ENCODE data around the gene ADGRA1.

The ADGRA1 gene

DNA sequence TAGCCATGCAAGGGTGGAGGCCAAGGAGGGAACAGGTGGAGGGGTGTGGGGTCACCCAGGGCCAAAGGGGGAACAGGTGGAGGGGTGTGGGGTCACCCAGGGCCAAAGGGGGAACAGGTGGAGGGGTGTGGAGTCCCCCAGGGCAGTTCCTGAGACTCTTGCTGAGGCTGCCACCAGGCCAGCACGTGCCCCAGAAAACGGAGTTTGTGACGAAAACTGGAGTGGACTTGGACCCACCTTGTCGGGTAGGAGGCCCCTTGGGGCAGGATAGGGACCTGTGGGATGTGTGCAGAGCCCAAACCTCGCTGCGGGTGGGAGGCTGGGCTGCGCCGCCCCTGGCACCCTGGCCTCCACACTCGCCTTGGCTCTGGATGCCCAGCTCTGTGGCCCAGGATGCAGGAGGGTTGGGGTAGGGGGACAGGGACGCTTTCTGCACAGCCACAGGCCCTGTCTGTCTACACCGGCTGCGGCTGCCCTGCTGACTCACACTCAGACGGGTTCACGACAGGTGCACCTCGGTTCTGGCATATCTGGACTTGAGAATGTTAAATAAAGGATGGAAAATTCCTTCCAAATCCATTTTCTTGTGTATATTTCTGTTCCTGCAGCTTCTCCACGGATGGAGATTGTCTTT is 562 bp upstream of the ADGRA1 start:
- no peaks in the 10 kb centered on the region for H3K79me2 ChIP-seq (ENCODE audit: control insufficient read depth, insufficient read depth, low read length, unreplicated experiment)
- H3K27me3 ChIP-seq (ENCODE audit: insufficient read depth, low read length), result peaks cover 85% of the 10 kb centered on the region
- no peak overlapping the region for H3K27ac ChIP-seq (ENCODE audit: low read depth, low read length)
- H2AFZ ChIP-seq (ENCODE audit: low read length, unreplicated experiment), result no peak overlapping the region
- no peaks in the 10 kb centered on the region for H3K36me3 ChIP-seq (ENCODE audit: insufficient read depth, low read length)
- no peak overlapping the region for H3K4me3 ChIP-seq (ENCODE audit: low read depth, low read length)
- no peaks in the 10 kb centered on the region for H3K4me1 ChIP-seq (ENCODE audit: control insufficient read depth, insufficient read depth, low read length, unreplicated experiment)

DNA sequence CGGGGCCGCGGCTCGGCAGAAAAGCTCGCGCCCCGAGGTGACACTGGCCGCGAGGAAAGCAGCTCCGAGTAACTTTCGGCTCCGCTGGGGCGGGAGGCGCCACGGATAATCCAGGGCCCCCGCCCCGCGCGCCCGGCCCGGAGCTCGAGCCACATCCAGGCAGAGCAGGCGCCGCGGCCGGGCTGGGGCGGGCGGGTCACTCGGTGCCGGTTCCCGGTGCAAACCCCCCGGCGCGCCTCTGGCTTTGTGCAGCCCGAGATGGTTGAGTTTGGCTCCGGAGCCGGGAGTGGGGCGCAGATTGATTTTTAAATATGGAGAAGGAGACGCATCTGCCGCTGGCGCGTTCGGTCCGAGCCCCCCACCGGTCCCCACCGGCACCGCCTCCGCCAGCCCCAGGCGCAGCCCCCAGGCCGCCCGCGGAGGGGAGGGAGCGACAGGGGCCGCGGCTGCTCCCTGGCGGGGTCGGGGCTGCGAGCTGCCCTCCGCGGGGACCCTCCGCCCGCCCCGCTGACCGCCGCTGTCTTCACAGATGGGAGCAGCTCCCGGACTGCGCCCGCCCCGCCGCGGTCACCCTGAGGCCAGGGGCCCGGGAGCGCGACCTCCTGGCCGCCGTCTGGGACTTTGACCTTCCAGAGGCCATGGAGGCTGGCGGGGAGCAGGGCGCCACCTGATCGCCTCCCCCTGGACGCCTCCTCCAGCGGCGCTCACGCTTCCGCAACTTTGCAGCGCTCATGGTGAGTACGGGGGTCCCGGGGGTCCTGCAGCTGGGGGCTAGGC is 643 bp downstream of the ADGRA1 start:
- H3K27me3 ChIP-seq (ENCODE audit: insufficient read depth, low read length), result peaks cover 83% of the 10 kb centered on the region
- H3K27ac ChIP-seq (ENCODE audit: low read depth, low read length), result no peak overlapping the region
- H3K4me3 ChIP-seq (ENCODE audit: low read depth, low read length), result no peak overlapping the region
- no peaks in the 10 kb centered on the region for H3K4me1 ChIP-seq (ENCODE audit: control insufficient read depth, insufficient read depth, low read length, unreplicated experiment)
- no peak overlapping the region for H2AFZ ChIP-seq (ENCODE audit: low read length, unreplicated experiment)
- H3K36me3 ChIP-seq (ENCODE audit: insufficient read depth, low read length), result no peaks in the 10 kb centered on the region
- no peaks in the 10 kb centered on the region for H3K79me2 ChIP-seq (ENCODE audit: control insufficient read depth, insufficient read depth, low read length, unreplicated experiment)

DNA sequence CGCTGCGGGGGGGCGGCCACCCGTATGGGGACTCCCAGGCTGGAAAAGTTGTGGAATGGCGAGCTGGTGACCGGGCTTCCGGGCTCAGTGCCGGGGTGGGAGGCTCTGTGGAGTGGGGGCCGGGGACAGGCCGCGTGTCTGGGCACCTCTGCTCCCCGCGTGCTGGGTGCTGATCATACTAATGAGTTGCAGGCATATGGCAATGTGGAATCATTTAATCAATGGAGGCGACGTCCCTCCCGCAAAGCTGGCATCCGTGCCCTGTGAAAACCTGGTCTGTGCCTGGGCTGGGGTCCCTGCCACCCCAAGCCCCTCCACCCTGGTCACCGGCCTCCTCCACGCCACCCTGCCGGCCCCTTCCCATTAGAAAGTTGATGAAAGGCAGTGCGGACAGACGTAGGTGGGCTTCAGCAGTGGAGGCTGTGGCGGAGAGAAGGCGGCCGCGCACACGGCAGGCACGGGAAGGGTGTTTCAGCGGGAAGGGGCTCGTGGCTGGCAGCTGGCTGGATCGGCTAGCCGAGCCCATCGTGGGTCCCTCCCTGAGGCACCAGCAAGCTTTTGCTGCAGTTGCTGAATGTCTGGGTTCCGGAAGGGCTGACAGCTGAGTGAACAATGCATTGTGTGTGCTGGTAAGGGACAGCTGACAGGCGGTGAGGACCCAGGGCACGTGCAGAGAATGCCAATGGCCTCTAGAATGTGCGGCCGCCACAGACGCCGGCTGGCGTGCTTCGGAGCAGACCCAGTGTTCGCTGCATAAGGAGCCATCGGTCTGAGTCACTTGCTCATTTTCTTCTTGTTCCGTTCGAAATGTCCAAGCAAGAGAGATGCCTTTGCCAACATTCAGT is 1.5 kb downstream of the ADGRA1 start:
- no peak overlapping the region for H3K27ac ChIP-seq (ENCODE audit: low read depth, low read length)
- peaks cover 85% of the 10 kb centered on the region for H3K27me3 ChIP-seq (ENCODE audit: insufficient read depth, low read length)
- no peak overlapping the region for H2AFZ ChIP-seq (ENCODE audit: low read length, unreplicated experiment)
- H3K79me2 ChIP-seq (ENCODE audit: control insufficient read depth, insufficient read depth, low read length, unreplicated experiment), result no peaks in the 10 kb centered on the region
- H3K36me3 ChIP-seq (ENCODE audit: insufficient read depth, low read length), result no peaks in the 10 kb centered on the region
- H3K4me3 ChIP-seq (ENCODE audit: low read depth, low read length), result no peak overlapping the region
- H3K4me1 ChIP-seq (ENCODE audit: control insufficient read depth, insufficient read depth, low read length, unreplicated experiment), result no peaks in the 10 kb centered on the region

GRCh38 chr10:133090101-133090500 is 2.4 kb downstream of the ADGRA1 start:
- Histone ChIP-seq H3K4me3 (ENCODE audit: low read depth, low read length) (no peak overlapping the region), H2AFZ (ENCODE audit: low read length, unreplicated experiment) (no peak overlapping the region), H3K27me3 (ENCODE audit: insufficient read depth, low read length) (peaks cover 88% of the 10 kb centered on the region), H3K79me2 (ENCODE audit: control insufficient read depth, insufficient read depth, low read length, unreplicated experiment) (no peaks in the 10 kb centered on the region), H3K27ac (ENCODE audit: low read depth, low read length) (no peak overlapping the region), H3K4me1 (ENCODE audit: control insufficient read depth, insufficient read depth, low read length, unreplicated experiment) (no peaks in the 10 kb centered on the region), H3K36me3 (ENCODE audit: insufficient read depth, low read length) (no peaks in the 10 kb centered on the region)

- Histone ChIP-seq H3K4me3 (ENCODE audit: low read depth, low read length) (no peak overlapping the region), H3K27me3 (ENCODE audit: insufficient read depth, low read length) (peaks cover 89% of the 10 kb centered on the region), H3K36me3 (ENCODE audit: insufficient read depth, low read length) (no peaks in the 10 kb centered on the region), H3K4me1 (ENCODE audit: control insufficient read depth, insufficient read depth, low read length, unreplicated experiment) (no peaks in the 10 kb centered on the region), H2AFZ (ENCODE audit: low read length, unreplicated experiment) (no peak overlapping the region), H3K27ac (ENCODE audit: low read depth, low read length) (no peak overlapping the region), H3K79me2 (ENCODE audit: control insufficient read depth, insufficient read depth, low read length, unreplicated experiment) (no peaks in the 10 kb centered on the region)
Measured at GRCh38 chr10:133090654-133091053, 2.9 kb downstream of the ADGRA1 start.

GRCh38 chr10:133091316-133091715 is 3.6 kb downstream of the ADGRA1 start:
- Histone ChIP-seq H3K27ac (ENCODE audit: low read depth, low read length) (no peak overlapping the region), H3K4me3 (ENCODE audit: low read depth, low read length) (no peak overlapping the region), H3K36me3 (ENCODE audit: insufficient read depth, low read length) (no peaks in the 10 kb centered on the region), H3K27me3 (ENCODE audit: insufficient read depth, low read length) (peaks cover 90% of the 10 kb centered on the region), H2AFZ (ENCODE audit: low read length, unreplicated experiment) (no peak overlapping the region), H3K4me1 (ENCODE audit: control insufficient read depth, insufficient read depth, low read length, unreplicated experiment) (no peaks in the 10 kb centered on the region), H3K79me2 (ENCODE audit: control insufficient read depth, insufficient read depth, low read length, unreplicated experiment) (no peaks in the 10 kb centered on the region)

DNA sequence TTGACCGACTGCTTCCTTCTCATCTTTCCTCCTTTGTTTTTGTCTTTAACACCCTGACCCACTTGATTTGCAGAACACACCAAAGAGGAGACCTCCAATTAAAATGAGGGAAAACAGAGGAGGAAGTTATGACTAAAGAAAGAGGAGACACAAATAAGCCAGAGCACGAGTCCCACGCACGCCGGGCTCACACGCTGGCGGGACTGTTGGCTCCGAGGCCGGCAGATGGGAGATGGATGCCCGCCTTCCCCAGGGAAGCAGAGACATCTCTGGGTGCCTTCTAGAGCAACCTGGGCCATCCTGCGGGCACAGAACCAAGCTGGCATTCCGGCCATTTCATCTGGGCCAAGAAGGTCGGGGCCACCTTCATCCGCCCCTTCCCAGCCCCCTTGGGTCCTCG is 5.6 kb downstream of the ADGRA1 start:
- Histone ChIP-seq H3K79me2 (ENCODE audit: control insufficient read depth, insufficient read depth, low read length, unreplicated experiment) (no peaks in the 10 kb centered on the region), H3K4me1 (ENCODE audit: control insufficient read depth, insufficient read depth, low read length, unreplicated experiment) (no peaks in the 10 kb centered on the region), H3K27me3 (ENCODE audit: insufficient read depth, low read length) (peaks cover 79% of the 10 kb centered on the region), H3K36me3 (ENCODE audit: insufficient read depth, low read length) (no peaks in the 10 kb centered on the region), H3K4me3 (ENCODE audit: low read depth, low read length) (no peak overlapping the region), H3K27ac (ENCODE audit: low read depth, low read length) (no peak overlapping the region), H2AFZ (ENCODE audit: low read length, unreplicated experiment) (no peak overlapping the region)

DNA sequence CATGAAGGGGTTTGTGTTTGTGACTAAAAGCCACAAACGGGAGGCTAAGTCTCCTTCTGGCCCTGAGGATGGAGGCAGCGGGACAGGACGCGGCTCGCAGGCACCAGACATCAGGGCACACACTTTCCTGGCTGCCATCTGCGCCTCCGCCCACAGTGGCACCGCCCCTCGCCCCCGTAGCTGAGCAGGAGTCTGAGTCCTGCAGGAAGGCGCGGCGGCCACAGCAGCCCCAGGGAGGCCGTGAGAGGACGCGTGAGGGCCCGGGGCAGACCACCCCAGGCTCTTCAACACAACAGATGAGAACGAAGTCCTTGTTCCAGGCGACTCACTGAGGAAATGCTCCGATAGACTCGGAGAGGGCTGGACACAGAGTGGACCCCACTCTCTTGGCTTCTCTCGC is 6.6 kb downstream of the ADGRA1 start:
- Histone ChIP-seq H3K27me3 (ENCODE audit: insufficient read depth, low read length) (peaks cover 69% of the 10 kb centered on the region), H3K27ac (ENCODE audit: low read depth, low read length) (no peak overlapping the region), H3K79me2 (ENCODE audit: control insufficient read depth, insufficient read depth, low read length, unreplicated experiment) (no peaks in the 10 kb centered on the region), H3K4me3 (ENCODE audit: low read depth, low read length) (no peak overlapping the region), H3K4me1 (ENCODE audit: control insufficient read depth, insufficient read depth, low read length, unreplicated experiment) (no peaks in the 10 kb centered on the region), H3K36me3 (ENCODE audit: insufficient read depth, low read length) (no peaks in the 10 kb centered on the region), H2AFZ (ENCODE audit: low read length, unreplicated experiment) (no peak overlapping the region)

DNA sequence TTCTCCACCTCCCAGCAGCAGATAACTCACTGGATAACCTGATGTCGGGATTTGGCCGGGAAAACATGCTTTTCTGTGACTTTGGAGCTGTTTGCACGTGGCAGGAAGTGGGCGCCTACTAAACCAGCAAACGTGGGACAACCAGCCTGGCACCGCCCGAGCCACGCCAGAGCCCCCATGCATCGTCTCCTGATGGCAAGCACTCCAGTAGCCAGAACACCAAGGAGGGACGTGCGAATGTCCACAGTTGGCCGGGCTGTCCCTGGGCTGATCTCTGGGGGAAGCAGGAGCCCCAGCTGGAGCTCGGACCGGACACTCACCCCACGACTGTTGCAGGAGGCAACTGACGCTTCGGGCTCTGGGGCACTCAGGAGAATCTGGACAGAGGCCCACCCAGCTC is 7.1 kb downstream of the ADGRA1 start:
- Histone ChIP-seq H3K27me3 (ENCODE audit: insufficient read depth, low read length) (peaks cover 64% of the 10 kb centered on the region), H3K4me3 (ENCODE audit: low read depth, low read length) (no peak overlapping the region), H3K79me2 (ENCODE audit: control insufficient read depth, insufficient read depth, low read length, unreplicated experiment) (no peaks in the 10 kb centered on the region), H3K4me1 (ENCODE audit: control insufficient read depth, insufficient read depth, low read length, unreplicated experiment) (no peaks in the 10 kb centered on the region), H3K36me3 (ENCODE audit: insufficient read depth, low read length) (no peaks in the 10 kb centered on the region), H3K27ac (ENCODE audit: low read depth, low read length) (no peak overlapping the region), H2AFZ (ENCODE audit: low read length, unreplicated experiment) (no peak overlapping the region)

- Histone ChIP-seq H3K36me3 (ENCODE audit: insufficient read depth, low read length) (no peaks in the 10 kb centered on the region), H3K27me3 (ENCODE audit: insufficient read depth, low read length) (peaks cover 57% of the 10 kb centered on the region), H3K4me3 (ENCODE audit: low read depth, low read length) (no peak overlapping the region), H3K79me2 (ENCODE audit: control insufficient read depth, insufficient read depth, low read length, unreplicated experiment) (no peaks in the 10 kb centered on the region), H3K27ac (ENCODE audit: low read depth, low read length) (no peak overlapping the region), H2AFZ (ENCODE audit: low read length, unreplicated experiment) (no peak overlapping the region), H3K4me1 (ENCODE audit: control insufficient read depth, insufficient read depth, low read length, unreplicated experiment) (no peaks in the 10 kb centered on the region)
Measured at GRCh38 chr10:133095586-133095985, 7.9 kb downstream of the ADGRA1 start.
